Prostate gland (tissue), 2 donors: ENCODE measurements around the gene KRTAP5-9. TPM values are rescaled to one million over a fixed set of nuclear protein-coding genes. Genes with fewer than 3 reads are reported as not detected.
"Not testable (repeated sequence)": the region's sequence is repeated elsewhere in the genome, so short reads cannot be mapped to it uniquely, and the experiment has no call there.

Source experiments
- DNase-seq: peaks from one replicate; pipeline ENCODE4 v3.0.0-alpha.2; 2019; ENCODE audit warnings: low spot score
- H3K27ac ChIP-seq, 2 donors: fragments of 200-600 bp; sonication (generic); 2 replicates each; pipeline ENCODE4 v1.5.1; 2017 to 2019
- H3K27me3 ChIP-seq: fragments of 200-600 bp; sonication (generic); replicated peaks from 2 replicates; pipeline ENCODE4 v1.5.1; 2019; ENCODE audit not compliant: insufficient read depth
- H3K36me3 ChIP-seq, 2 donors: fragments of 200-600 bp; sonication (generic); 1 replicate in 1 of 2; 2 replicates in 1 of 2; pipeline versions ENCODE4 v1.5.1 to v1.8.1; 2017 to 2019
- H3K4me1 ChIP-seq: fragments of 200-600 bp; sonication (generic); replicated peaks from 2 replicates; pipeline ENCODE4 v1.5.1; 2019
- H3K4me3 ChIP-seq, 2 donors: fragments of 200-600 bp; sonication (generic); 2 replicates each; pipeline ENCODE4 v1.5.1; 2017 to 2019
- H3K9me3 ChIP-seq: fragments of 200-600 bp; sonication (generic); 2 replicates; pipeline ENCODE4 v1.5.1; 2017
- CTCF ChIP-seq, 4 experiments: fragments of 200-600 bp in 2 of 4; fragments of 450-650 bp in 2 of 4; sonication (generic) in 2 of 4; IDR thresholded peaks; 1 replicate in 3 of 4; 2 replicates in 1 of 4; pipeline ENCODE4 v1.5.1; 2016 to 2019; ENCODE audit warnings: antibody characterized with exemption in 4 of 4, mild to moderate bottlenecking in 2 of 4, moderate library complexity in 2 of 4
- POLR2A ChIP-seq: fragments of 450-650 bp; IDR thresholded peaks from one replicate; pipeline ENCODE4 v1.6.1; 2016; ENCODE audit warnings: antibody characterized with exemption, mild to moderate bottlenecking
- POLR2AphosphoS5 ChIP-seq: sonication (generic); formaldehyde crosslinking; IDR thresholded peaks from one replicate; pipeline ENCODE4 v1.6.1; 2017; ENCODE audit warnings: antibody characterized with exemption
- WGBS: methylation state at CpG from one replicate; pipeline ENCODE4 v1.1.5; 2018; 5-methylcytosine and 5-hydroxymethylcytosine counted together
- intact Hi-C: fragments of 100-400 bp; cut with DNase I; formaldehyde crosslinking; loops from one replicate; pipeline ENCODE4 v1.14.2; 2022
- total RNA-seq, 2 donors: library from RNA; depleted of rRNA; stranded (reverse); fragments of >200 nt; gene quantifications; one replicate each; pipeline ENCODE4 v1.1.0, GENCODE V29; 2016

Gene KRTAP5-9
- total RNA-seq, 2 donors from 2014 or later = 2.2 TPM; not detected in 1

GRCh38 chr11:71530602-71531001 lies 17.6 kb upstream of the KRTAP5-9 start:
- DNase-seq = no peak
- Histone ChIP-seq H3K9me3 (no peaks in the 10 kb centered on the region), H3K4me3 (no peak overlapping the region), H3K4me1 (no peaks in the 10 kb centered on the region), H3K27me3 (no peaks in the 10 kb centered on the region), H3K36me3 (no peaks in the 10 kb centered on the region), H3K27ac (no peak overlapping the region)
- intact Hi-C loops = no loop called here
- WGBS = 85% methylated on average over 11 of the region's 11 CpGs
- TF ChIP-seq POLR2A (no peak), POLR2AphosphoS5 (no peak), CTCF (IDR thresholded peaks at IDR 0.05) (no peak)

GRCh38 chr11:71532036-71532610 lies 16.1 kb upstream of the KRTAP5-9 start:
- no peak for DNase-seq

GRCh38 chr11:71534711-71535608 lies 13.3 kb upstream of the KRTAP5-9 start:
- H3K36me3 ChIP-seq, H3K27ac ChIP-seq, H3K4me3 ChIP-seq, H3K9me3 ChIP-seq, intact Hi-C loops, DNase-seq, H3K27me3 ChIP-seq, H3K4me1 ChIP-seq: not testable (repeated sequence)
- WGBS = 70% methylated on average over 17 of the region's 17 CpGs

More at GRCh38 chr11:71532036-71532610, 16.1 kb upstream of the KRTAP5-9 start:
- H3K36me3 ChIP-seq = no peaks in the 10 kb centered on the region
- no peaks in the 10 kb centered on the region for H3K4me1 ChIP-seq
- TF ChIP-seq POLR2AphosphoS5 (no peak), CTCF (IDR thresholded peaks at IDR 0.05) (no peak), POLR2A (no peak)
- 78% methylated on average over 10 of the region's 10 CpGs for WGBS
- H3K9me3 ChIP-seq = no peaks in the 10 kb centered on the region
- intact Hi-C loops = no loop called here
- H3K27me3 ChIP-seq = no peaks in the 10 kb centered on the region
- no peak overlapping the region for H3K27ac ChIP-seq
- no peak overlapping the region for H3K4me3 ChIP-seq

GRCh38 chr11:71535825-71536224 lies 12.4 kb upstream of the KRTAP5-9 start:
- WGBS = 88% methylated on average over 9 of the region's 9 CpGs
- H3K27me3 ChIP-seq = no peaks in the 10 kb centered on the region
- no peak overlapping the region for H3K4me3 ChIP-seq
- DNase-seq = no peak
- TF ChIP-seq CTCF (IDR thresholded peaks at IDR 0.05) = no peak
- TF ChIP-seq POLR2AphosphoS5 = no peak
- TF ChIP-seq POLR2A = no peak
- H3K4me1 ChIP-seq = no peaks in the 10 kb centered on the region
- no peaks in the 10 kb centered on the region for H3K9me3 ChIP-seq
- intact Hi-C loops = no loop called here
- no peaks in the 10 kb centered on the region for H3K36me3 ChIP-seq
- H3K27ac ChIP-seq = no peak overlapping the region

GRCh38 chr11:71537537-71537936 lies 10.7 kb upstream of the KRTAP5-9 start:
- no peak overlapping the region for H3K27ac ChIP-seq
- intact Hi-C loops = no loop called here
- H3K9me3 ChIP-seq = no peaks in the 10 kb centered on the region
- no peaks in the 10 kb centered on the region for H3K4me1 ChIP-seq
- no peaks in the 10 kb centered on the region for H3K36me3 ChIP-seq
- H3K4me3 ChIP-seq = no peak overlapping the region
- H3K27me3 ChIP-seq = no peaks in the 10 kb centered on the region
- no peak for DNase-seq
- TF ChIP-seq CTCF (IDR thresholded peaks at IDR 0.05) = no peak
- no peak for TF ChIP-seq POLR2AphosphoS5
- no peak for TF ChIP-seq POLR2A
- WGBS = 83% methylated on average over 9 of the region's 9 CpGs

GRCh38 chr11:71537977-71538665 lies 10.1 kb upstream of the KRTAP5-9 start, which contains the start of gene KRTAP5-8:
Gene KRTAP5-8 (plus strand): TSS chr11:71538025. CDS start chr11:71538056, 31 bp downstream.
- WGBS = no CpG with 5 or more reads among the region's 4 CpGs
- H3K27me3 ChIP-seq, H3K27ac ChIP-seq, H3K36me3 ChIP-seq, H3K9me3 ChIP-seq, intact Hi-C loops, DNase-seq, H3K4me1 ChIP-seq, H3K4me3 ChIP-seq: not testable (repeated sequence)
